Keratinocyte (primary cell): ENCODE measurements around the gene YWHAB.

Source experiments
- EZH2 ChIP-seq: IDR thresholded peaks from one replicate; pipeline ENCODE4 v1.6.1; 2012; ENCODE audit warnings: inconsistent platforms, mild to moderate bottlenecking, low read length, moderate library complexity
- TF ChIP-seq, protein P1 (sequence below), 3 experiments: IDR thresholded peaks in 1 of 3; conservative IDR thresholded peaks in 1 of 3; optimal IDR thresholded peaks in 1 of 3; 2 replicates in 2 of 3; 3 replicates in 1 of 3; pipeline versions ENCODE3 to v1.5.1; 2011; ENCODE audit warnings: low read length in 3 of 3, mild to moderate bottlenecking in 3 of 3, moderate library complexity in 2 of 3, control low read depth in 1 of 3, inconsistent platforms in 1 of 3; ENCODE audit not compliant: insufficient read depth in 2 of 3; ENCODE audit errors: extremely low read depth in 1 of 3

DNA sequence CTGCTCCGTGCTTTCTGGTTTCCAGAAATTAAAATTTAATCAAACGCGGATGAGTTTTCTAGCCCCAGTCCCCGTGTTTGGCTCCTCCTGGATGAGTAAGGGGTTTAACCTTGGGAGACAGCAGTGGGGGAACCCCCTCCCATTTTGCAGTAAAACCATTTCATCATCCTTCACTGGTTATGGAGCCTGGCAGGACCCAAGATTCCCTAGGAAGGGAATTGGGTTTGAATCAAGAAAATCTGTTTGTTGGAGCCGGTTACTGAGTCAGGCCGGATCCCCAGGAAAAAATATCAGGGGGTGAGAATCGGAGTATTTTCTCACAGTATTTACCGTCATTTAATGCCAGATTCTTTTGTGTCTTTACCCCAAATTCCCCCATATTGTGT lies 754 bp downstream of the YWHAB start:
- TF ChIP-seq, protein P1, sequence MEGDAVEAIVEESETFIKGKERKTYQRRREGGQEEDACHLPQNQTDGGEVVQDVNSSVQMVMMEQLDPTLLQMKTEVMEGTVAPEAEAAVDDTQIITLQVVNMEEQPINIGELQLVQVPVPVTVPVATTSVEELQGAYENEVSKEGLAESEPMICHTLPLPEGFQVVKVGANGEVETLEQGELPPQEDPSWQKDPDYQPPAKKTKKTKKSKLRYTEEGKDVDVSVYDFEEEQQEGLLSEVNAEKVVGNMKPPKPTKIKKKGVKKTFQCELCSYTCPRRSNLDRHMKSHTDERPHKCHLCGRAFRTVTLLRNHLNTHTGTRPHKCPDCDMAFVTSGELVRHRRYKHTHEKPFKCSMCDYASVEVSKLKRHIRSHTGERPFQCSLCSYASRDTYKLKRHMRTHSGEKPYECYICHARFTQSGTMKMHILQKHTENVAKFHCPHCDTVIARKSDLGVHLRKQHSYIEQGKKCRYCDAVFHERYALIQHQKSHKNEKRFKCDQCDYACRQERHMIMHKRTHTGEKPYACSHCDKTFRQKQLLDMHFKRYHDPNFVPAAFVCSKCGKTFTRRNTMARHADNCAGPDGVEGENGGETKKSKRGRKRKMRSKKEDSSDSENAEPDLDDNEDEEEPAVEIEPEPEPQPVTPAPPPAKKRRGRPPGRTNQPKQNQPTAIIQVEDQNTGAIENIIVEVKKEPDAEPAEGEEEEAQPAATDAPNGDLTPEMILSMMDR (optimal IDR thresholded peaks at IDR 0.05 in 1 of 3, IDR thresholded peaks at IDR 0.05 in 1 of 3, conservative IDR thresholded peaks at IDR 0.05 in 1 of 3; ENCODE audit: extremely low read depth in 1 of 3, insufficient read depth in 2 of 3, low read length in 3 of 3) = no peak
- TF ChIP-seq EZH2 = no peak
